ENCODE measurements around the gene SIRT2. TPM values are rescaled to one million over a fixed set of nuclear protein-coding genes. Genes with fewer than 3 reads are reported as not detected.

The SIRT2 gene
- total RNA-seq, 1 donor from 2014 or later: 45.2 TPM

DNA sequence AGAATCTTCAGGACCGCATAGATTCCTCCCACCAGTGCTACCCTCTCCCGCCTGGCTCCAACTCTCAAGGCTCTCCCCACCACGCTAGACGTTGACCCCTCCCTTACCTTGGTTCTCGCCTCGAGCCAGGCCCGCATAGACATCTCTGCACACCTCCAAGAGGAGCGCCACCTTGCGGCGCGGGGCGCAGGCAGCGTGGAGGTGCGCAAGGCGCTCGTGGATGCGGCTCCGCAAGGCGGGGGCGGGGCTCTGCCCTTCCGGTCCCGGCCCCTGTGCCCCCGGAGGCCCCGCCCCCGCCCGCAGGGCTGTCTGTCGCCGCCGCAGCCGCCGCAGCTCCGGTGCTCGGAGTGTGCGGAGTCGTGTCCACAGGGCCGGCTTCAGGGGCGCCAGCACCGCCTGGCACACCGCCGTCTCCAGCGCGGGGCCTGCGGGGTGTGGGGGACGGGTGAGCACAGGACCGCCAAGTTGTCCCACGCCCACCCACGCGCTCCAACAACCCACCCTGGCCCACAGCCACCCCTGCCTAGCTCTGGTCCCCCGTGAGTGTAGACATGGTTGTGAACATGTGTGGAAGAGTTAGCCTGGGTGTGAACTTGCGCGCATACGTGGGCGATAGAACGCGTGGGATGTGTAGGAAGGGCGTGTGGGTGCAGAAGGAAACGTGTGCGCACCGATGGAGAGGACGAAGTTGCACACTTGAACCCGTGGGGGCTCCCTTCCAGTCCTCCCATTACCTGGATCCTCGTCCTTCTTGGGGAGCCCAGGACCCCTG lies 29.4 kb downstream of the SIRT2 start:
- H3K4me1 Mint-ChIP-seq: peaks cover 6% of the 10 kb centered on the region
- no peaks in the 10 kb centered on the region for H3K36me3 Mint-ChIP-seq
- peak; percentile 69 for TF ChIP-seq CTCF (IDR thresholded peaks at IDR 0.05; ENCODE audit: unreplicated experiment)
- peaks cover 29% of the 10 kb centered on the region for H3K27me3 Mint-ChIP-seq (ENCODE audit: low read depth)
- H3K9me3 Mint-ChIP-seq: no peaks in the 10 kb centered on the region
- DNase-seq (ENCODE audit: low spot score in 2 of 2, unreplicated experiment in 2 of 2): peak; percentile 44 to 75
- peak overlapping the region; percentile 62 for H3K4me3 Mint-ChIP-seq
- H3K27ac Mint-ChIP-seq: no peak overlapping the region

DNA sequence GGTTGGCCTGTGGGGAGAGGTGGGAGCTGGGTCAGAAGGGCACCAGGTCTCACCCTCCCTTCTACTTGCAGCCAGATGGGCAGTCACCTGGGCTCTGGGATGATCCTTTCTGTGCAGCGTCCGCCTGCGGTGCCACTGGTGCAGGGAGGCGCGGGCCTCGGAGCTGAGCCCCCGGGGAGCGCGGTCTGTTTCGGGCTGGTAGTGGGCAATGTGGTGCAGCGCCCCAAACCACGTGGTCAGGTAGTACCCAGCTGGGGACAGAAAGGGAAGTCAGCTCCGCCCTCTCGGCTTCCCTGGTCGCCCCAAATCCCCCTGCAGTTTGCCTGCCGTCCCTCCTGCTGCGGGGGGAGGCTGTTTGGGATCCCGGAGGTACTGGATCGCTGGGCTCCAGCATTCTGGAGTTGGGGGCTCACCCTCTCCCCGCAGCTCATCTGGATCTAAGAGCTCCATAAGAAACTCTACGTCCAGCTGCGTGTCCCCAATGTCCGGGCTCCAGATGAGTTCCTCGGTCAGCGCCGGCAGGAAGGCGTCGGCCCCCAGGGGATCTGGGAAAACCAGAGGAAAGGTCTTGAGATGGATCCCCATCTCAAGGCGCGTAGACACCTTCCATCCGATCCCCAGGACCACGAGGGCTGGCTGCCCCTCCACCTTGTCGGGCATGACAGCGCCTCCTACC lies 30.1 kb downstream of the SIRT2 start:
- no peak for DNase-seq (ENCODE audit: low spot score in 2 of 2, unreplicated experiment in 2 of 2)
- no peak overlapping the region for H3K27ac Mint-ChIP-seq
- H3K27me3 Mint-ChIP-seq (ENCODE audit: low read depth): peaks cover 37% of the 10 kb centered on the region
- H3K4me3 Mint-ChIP-seq: peak overlapping the region; percentile 62
- no peak for TF ChIP-seq CTCF (IDR thresholded peaks at IDR 0.05; ENCODE audit: unreplicated experiment)
- no peaks in the 10 kb centered on the region for H3K9me3 Mint-ChIP-seq
- no peaks in the 10 kb centered on the region for H3K36me3 Mint-ChIP-seq
- H3K4me1 Mint-ChIP-seq: peaks cover 6% of the 10 kb centered on the region

- H3K4me3 Mint-ChIP-seq: no peak overlapping the region
- no peaks in the 10 kb centered on the region for H3K9me3 Mint-ChIP-seq
- H3K36me3 Mint-ChIP-seq: no peaks in the 10 kb centered on the region
- TF ChIP-seq CTCF (IDR thresholded peaks at IDR 0.05; ENCODE audit: unreplicated experiment): no peak
- peaks cover 6% of the 10 kb centered on the region for H3K4me1 Mint-ChIP-seq
- no peak overlapping the region for H3K27ac Mint-ChIP-seq
- peaks cover 37% of the 10 kb centered on the region for H3K27me3 Mint-ChIP-seq (ENCODE audit: low read depth)
- DNase-seq (ENCODE audit: low spot score in 2 of 2, unreplicated experiment in 2 of 2): no peak
These were observed 30.9 kb downstream of the SIRT2 start for GRCh38 chr19:38868551-38868950.

DNA sequence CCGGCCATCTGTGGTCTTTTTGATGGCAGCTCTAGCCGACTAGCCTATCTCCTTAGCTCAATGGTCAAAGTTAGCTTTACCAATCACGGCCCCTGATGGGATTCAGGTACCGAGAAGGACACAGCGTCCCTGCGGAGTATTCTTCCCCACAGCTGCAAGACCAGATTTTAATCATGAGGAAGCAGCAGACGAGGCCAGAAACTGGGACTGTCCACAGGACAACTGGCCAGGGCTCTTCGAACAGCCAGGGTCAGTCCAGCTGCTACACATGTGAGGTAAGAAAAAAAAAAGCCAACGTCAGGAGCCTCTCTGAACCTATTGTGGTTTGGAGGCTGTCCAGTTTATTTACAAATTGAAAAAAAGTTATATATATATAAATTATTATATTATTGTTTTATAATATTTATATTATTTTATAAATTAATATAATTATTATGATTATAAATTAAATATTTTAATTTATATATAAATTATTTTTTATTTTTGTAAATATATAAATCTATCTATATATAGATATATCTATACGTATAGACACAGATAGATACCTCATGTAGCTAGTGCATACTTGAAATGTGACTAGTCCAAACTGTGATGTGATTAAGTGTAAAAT lies 32.1 kb downstream of the SIRT2 start:
- Mint-ChIP-seq H3K27me3 (ENCODE audit: low read depth) (peaks cover 39% of the 10 kb centered on the region), H3K36me3 (no peaks in the 10 kb centered on the region), H3K9me3 (no peaks in the 10 kb centered on the region), H3K4me1 (peaks cover 12% of the 10 kb centered on the region), H3K27ac (no peak overlapping the region), H3K4me3 (no peak overlapping the region)
- TF ChIP-seq CTCF (IDR thresholded peaks at IDR 0.05; ENCODE audit: unreplicated experiment): no peak
- DNase-seq (ENCODE audit: low spot score in 2 of 2, unreplicated experiment in 2 of 2): no peak

GRCh38 chr19:38862321-38863059 lies 36.9 kb downstream of the SIRT2 start:
- no peak for TF ChIP-seq CTCF (IDR thresholded peaks at IDR 0.05; ENCODE audit: unreplicated experiment)
- H3K27ac Mint-ChIP-seq: peak overlapping the region; percentile 63
- H3K9me3 Mint-ChIP-seq: no peaks in the 10 kb centered on the region
- DNase-seq (ENCODE audit: low spot score in 2 of 2, unreplicated experiment in 2 of 2): no peak
- no peaks in the 10 kb centered on the region for H3K36me3 Mint-ChIP-seq
- H3K4me1 Mint-ChIP-seq: peaks cover 27% of the 10 kb centered on the region
- H3K4me3 Mint-ChIP-seq: no peak overlapping the region
- H3K27me3 Mint-ChIP-seq (ENCODE audit: low read depth): peaks cover 22% of the 10 kb centered on the region
